ENCODE measurements around the gene KRT33B. TPM values are rescaled to one million over a fixed set of nuclear protein-coding genes. Genes with fewer than 3 reads are reported as not detected.

Gene KRT33B
- total RNA-seq, 4 donors from 2014 or later = not detected

DNA sequence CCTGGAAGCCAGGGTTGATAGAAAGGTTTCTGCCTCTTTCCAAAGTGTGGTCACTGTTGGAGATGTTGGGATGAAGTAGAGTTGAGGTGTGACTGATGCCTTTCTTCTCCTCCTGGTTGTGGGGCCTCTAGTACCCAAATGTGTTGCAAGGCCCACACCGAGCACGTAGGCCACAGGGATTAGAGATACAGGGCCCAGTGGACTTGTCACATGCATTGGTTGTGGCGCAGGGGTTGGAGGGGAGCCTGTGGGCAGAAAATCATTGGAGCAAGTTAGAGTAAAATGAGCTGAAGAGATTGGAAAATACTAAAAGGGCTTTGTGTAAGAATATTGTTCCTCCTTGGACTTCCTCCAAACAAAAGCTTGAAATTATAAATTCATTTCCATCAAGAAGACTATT lies 23.6 kb downstream of the KRT33B start:
- DNase-seq (ENCODE audit: low spot score) (no peak), ATAC-seq (ENCODE audit: low FRiP score) (no peak)
- TF ChIP-seq, protein P1, sequence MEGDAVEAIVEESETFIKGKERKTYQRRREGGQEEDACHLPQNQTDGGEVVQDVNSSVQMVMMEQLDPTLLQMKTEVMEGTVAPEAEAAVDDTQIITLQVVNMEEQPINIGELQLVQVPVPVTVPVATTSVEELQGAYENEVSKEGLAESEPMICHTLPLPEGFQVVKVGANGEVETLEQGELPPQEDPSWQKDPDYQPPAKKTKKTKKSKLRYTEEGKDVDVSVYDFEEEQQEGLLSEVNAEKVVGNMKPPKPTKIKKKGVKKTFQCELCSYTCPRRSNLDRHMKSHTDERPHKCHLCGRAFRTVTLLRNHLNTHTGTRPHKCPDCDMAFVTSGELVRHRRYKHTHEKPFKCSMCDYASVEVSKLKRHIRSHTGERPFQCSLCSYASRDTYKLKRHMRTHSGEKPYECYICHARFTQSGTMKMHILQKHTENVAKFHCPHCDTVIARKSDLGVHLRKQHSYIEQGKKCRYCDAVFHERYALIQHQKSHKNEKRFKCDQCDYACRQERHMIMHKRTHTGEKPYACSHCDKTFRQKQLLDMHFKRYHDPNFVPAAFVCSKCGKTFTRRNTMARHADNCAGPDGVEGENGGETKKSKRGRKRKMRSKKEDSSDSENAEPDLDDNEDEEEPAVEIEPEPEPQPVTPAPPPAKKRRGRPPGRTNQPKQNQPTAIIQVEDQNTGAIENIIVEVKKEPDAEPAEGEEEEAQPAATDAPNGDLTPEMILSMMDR (IDR thresholded peaks at IDR 0.05) = no peak

DNA sequence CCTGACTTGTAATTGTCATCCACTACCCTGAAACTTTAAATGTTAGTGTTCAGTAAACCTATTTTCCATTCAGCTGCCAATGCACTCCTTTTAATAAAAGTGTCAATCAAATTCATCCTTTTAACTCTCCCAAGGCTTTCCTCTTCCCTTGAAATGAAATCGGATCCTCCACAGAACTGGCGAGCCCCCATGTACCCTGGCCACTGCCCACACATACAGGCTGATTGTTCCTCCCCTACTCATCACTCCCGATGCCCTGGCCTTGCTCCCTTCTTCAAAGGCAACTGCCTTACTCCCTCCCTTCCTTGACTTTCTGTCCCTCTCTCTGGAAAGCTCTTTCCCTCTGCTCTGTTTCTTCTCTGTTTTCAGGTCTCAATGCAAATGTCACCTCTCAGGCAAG lies 26.6 kb downstream of the KRT33B start:
- ATAC-seq (ENCODE audit: low FRiP score) (no peak), DNase-seq (ENCODE audit: low spot score) (no peak)
- TF ChIP-seq, protein P1 (IDR thresholded peaks at IDR 0.05) = no peak

DNA sequence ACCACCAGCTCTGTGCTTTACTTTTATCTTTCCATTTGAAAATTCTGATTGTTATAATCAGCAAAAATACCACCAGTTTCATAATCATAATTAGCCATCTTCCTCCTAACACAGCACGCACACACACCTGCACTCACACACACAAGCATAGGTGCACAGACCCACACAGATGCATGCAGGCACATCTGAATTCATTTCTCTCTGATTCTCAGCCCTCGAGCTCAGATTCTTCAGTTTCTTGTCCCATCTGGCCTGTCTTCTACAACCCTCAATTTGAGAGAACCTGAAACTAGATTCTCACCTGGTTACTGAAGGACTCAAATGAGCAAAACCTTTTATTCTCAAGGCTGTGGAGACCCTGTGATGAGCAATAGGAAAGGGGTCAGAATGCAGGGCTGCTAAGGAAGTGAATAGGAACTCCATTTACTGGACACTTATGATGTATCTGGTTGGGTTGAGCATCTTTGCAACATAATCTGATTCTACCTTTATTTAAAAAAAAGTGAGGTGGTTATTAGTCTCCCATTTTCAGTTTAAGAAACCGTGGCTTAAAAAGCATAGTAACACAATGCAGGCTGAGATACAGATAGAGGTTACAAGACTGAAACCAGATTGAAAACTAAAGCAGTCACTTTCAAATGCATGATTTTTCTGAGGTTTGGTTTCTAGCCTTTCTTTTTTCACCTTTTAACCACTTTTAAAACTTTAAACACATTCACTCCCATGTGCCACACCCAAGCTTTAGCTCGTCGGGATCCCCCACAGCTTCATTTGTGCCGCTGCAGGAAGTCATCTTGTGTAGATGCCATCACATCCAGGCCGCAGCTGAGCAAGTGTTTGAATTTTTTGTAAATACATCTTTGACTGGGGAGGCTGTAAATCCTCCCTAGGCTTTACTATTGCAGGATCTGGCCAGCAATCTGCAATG lies 28.4 kb downstream of the KRT33B start:
- DNase-seq (ENCODE audit: low spot score) (no peak), ATAC-seq (ENCODE audit: low FRiP score) (no peak)
- TF ChIP-seq, protein P1 (IDR thresholded peaks at IDR 0.05) = no peak

DNA sequence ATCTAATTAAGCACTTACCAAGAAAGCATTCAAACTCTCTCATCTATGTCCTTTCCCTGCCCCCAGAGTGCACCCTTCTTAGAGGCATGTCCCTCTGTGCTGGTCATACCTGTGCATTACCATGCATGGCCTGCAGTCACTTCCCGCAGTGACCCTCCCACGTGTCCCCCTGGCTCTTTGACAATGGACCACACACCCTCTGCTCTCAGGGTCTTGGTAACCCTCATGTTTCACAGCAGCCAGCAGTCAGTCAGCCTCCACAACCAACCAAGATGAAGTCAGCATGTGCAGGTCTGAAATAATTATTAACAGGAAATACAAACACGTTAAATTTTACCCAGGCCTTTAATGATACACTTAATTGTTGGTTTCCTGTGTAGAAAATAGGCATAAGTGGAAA lies 29.1 kb downstream of the KRT33B start:
- TF ChIP-seq, protein P1 (IDR thresholded peaks at IDR 0.05) = no peak
- no peak for ATAC-seq (ENCODE audit: low FRiP score)
- no peak for DNase-seq (ENCODE audit: low spot score)

DNA sequence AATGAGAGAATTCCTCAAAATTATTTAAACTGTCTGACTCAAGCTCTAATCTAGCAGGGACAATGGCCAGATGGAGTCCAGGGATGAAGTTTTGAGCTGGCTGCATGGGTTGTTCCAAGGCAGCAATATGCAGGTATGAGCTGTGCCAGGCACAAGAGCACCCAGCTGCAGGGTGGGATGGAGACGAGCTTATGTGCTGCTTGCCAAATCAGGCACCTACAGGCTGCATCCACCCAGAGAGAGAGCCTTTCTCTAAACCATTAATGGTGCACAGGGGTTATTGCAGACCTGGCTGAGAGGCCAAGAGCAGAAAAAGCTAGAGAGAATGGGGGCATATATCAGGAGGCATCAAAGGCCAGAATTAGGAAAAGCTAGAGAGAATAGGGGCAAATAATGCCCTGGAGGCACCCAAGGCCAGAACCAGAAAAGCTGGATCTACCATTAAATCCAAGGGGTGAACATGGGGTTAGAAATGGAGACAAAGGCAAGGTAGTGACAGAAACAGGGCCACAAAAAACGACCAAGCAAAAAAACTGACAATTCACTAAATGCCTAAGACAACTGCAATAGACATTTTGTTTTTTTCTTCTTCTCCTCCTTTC lies 29.9 kb downstream of the KRT33B start:
- TF ChIP-seq, protein P1 (IDR thresholded peaks at IDR 0.05) = no peak
- no peak for ATAC-seq (ENCODE audit: low FRiP score)
- no peak for DNase-seq (ENCODE audit: low spot score)

DNA sequence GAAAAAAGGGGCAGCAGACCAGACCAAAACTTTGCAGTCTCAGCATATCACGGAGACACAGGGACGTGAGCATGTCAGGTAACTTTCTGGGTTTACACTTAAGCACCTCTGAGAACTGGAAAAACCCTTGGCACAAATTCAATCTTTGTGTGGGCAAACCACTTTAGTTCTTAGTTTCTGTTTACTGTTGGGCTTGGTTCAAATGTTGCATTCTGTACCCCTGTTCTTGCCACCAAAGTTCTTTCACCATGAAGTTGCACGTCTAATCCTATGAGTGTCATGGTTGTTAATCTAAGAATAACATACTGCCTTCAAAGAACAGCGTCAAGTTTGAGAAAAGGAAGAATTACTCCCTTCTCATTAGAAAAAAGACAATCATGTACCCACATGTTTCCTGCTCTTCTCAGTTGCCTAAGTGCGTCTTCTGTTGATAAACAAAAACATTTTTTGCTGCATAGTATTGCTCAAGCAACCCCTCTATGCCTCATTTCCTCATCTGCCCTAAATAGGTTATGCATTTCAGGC lies 30.6 kb downstream of the KRT33B start:
- DNase-seq (ENCODE audit: low spot score) = no peak
- TF ChIP-seq, protein P1 (IDR thresholded peaks at IDR 0.05) = no peak
- no peak for ATAC-seq (ENCODE audit: low FRiP score)

Measured in omental fat pad (tissue), 4 donors.